Ovary (tissue), 3 donors: ENCODE results near the gene EYS.

ENCODE experiments used
- CTCF ChIP-seq, 3 donors: fragments of 450-650 bp in 2 of 3; fragments of 200-600 bp in 1 of 3; IDR thresholded peaks; one replicate each; pipeline versions ENCODE4 v1.5.1 to v1.8.0; 2016 to 2022; ENCODE audit warnings: antibody characterized with exemption in 3 of 3, mild to moderate bottlenecking in 1 of 3
- EP300 ChIP-seq: sonication (generic); formaldehyde crosslinking; IDR thresholded peaks from one replicate; pipeline ENCODE4 v1.6.1; 2017; ENCODE audit warnings: antibody characterized with exemption
- POLR2A ChIP-seq: fragments of 450-650 bp; IDR thresholded peaks from one replicate; pipeline ENCODE4 v1.6.1; 2017; ENCODE audit warnings: antibody characterized with exemption, mild to moderate bottlenecking, moderate library complexity
- donor health status: DM: no; HTN: no; CAD: no.

GRCh38 chr6:63816982-63817436 lies 1890.0 kb downstream of the EYS start:
- no peak for TF ChIP-seq CTCF (IDR thresholded peaks at IDR 0.05)
- no peak for TF ChIP-seq POLR2A
- TF ChIP-seq EP300 = no peak
